ENCODE results near the gene GARNL3. TPM values are rescaled to one million over a fixed set of nuclear protein-coding genes. Genes with fewer than 3 reads are reported as not detected.

The GARNL3 gene
- total RNA-seq, 1 donor from 2014 or later, result 2.9 TPM

DNA sequence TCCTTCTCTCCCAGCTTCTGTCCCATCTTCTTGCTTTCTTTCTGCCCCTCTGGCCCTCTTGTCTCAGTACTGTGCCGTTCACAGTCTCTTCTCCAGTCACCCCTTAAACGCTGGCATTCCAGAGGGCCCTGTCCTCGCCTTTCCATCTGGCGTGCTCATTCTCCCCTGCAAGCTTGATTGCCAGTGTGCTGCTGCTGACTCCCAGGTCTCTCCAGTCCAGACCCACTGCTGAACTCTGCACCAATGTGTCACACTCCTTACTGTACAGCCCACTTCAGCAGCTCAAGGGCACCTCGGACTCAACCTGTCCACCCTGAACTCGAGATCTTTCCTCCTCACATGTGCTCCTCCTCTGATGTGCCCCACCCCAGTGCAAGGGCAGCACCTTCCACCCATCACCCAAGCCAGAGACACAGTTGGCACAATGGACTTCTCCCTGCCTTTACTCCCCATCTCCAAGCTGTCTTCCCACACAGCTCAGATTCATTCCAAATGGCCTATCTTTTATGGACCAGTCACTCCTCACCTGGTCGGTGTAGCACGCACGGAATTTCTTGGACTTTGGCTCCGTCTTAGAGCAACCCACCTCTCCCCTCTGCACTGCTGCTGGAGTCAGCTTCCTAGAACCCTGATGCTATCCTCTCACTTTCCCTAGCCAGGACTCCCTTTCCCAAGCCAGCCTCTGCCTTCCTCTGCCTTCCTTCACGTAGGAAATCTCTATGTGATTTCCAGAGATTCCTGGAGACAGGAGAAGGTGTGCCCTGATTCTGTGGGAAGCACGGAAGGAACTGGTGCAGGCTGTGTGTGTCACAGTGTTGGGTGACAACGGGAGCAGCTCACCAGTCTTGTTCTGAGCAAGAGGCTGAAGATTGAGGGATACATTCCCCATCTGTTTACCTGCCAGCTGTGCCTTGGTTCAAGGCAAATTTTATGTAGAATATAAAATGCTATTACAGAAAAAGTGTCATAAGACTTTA is 106.4 kb downstream of the GARNL3 start:
- no peak for DNase-seq (ENCODE audit: extremely low read depth, low read depth, low spot score)

GRCh38 chr9:127380479-127380878 is 115.9 kb downstream of the GARNL3 start:
- DNase-seq (ENCODE audit: extremely low read depth, low read depth, low spot score), result no peak

GRCh38 chr9:127382541-127382940 is 118.0 kb downstream of the GARNL3 start:
- DNase-seq (ENCODE audit: extremely low read depth, low read depth, low spot score), result no peak

DNA sequence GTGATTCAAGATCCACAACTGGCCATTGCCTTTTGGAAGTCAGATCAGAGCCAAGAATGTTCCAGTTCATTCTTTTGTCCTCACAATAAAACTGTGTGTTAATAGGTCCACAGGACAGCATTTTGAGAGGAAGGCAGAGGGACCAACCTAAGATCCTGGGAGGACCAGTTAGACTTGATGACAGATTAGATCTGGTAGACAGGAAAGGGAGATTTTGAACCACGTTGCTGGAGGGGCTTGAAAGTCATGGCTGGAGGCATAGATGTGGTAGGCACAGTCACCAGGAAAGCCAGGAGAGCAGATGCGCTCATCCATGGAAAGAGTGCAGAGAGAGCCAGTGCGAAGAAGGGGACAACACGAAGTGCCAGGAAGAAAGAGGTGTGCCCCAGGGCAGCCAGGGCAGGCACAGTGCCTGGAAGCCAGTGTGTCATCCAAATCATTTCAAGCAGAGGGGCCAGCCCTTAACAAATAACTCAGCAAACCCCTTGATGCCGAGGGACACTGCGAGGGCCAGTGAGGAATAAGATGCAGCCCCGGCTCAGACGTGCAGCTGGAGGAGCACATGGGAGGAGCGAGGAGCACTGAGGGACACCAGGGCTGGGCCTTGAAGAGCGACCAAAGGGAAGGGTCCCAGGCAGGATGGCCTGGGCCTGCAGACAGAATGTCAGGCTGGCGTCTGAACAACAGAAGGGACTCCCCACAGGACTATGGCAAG is 119.6 kb downstream of the GARNL3 start:
- DNase-seq (ENCODE audit: extremely low read depth, low read depth, low spot score), result no peak

- DNase-seq (ENCODE audit: extremely low read depth, low read depth, low spot score), result no peak
Observed at GRCh38 chr9:127384901-127385300, 120.3 kb downstream of the GARNL3 start.

- no peak for DNase-seq (ENCODE audit: extremely low read depth, low read depth, low spot score)
Observed at GRCh38 chr9:127386249-127386648, 121.7 kb downstream of the GARNL3 start.

GRCh38 chr9:127386981-127387380 is 122.4 kb downstream of the GARNL3 start:
- DNase-seq (ENCODE audit: extremely low read depth, low read depth, low spot score), result no peak

- no peak for DNase-seq (ENCODE audit: extremely low read depth, low read depth, low spot score)
Observed at GRCh38 chr9:127388037-127388855, 123.7 kb downstream of the GARNL3 start.

GRCh38 chr9:127388856-127389238 is 124.3 kb downstream of the GARNL3 start:
- no peak for DNase-seq (ENCODE audit: extremely low read depth, low read depth, low spot score)

- no peak for DNase-seq (ENCODE audit: extremely low read depth, low read depth, low spot score)
Observed at GRCh38 chr9:127389381-127390247, 125.0 kb downstream of the GARNL3 start.

DNA sequence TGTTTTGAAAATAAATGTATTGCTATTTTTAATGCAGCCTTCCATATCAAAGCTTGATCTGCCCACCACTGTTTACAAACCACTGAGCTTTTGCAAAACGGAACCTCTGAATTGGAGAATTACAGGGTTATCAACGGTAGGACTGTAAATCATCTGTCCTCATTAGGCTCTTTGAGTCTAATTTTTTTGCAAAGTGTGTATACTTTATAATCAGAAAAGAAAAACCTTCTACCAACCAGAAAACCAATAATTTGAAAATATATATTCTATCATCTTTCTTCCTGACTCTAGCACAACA is 125.6 kb downstream of the GARNL3 start:
- no peak for DNase-seq (ENCODE audit: extremely low read depth, low read depth, low spot score)

GRCh38 chr9:127390563-127390962 is 126.0 kb downstream of the GARNL3 start:
- DNase-seq (ENCODE audit: extremely low read depth, low read depth, low spot score), result no peak

DNA sequence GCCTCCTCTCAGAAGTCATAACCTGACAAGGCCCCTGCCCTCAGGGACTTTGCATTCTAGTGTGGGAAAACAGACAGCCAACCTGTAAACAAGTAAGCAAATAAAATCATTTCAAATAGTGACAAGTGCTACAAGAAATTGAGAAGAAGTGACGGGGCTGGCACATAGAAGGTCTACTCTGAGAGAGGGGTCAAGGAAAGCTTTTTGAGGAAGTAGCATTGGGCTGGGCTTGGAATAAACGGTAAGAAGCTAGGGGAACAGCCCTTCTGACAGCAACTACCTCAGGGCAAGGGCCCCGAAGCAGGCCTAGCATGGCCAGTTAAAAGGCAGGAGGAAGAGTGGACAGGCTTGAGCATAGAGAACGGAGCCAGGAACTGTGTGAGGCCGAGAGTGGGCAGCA is 127.6 kb downstream of the GARNL3 start:
- DNase-seq (ENCODE audit: extremely low read depth, low read depth, low spot score), result no peak

DNA sequence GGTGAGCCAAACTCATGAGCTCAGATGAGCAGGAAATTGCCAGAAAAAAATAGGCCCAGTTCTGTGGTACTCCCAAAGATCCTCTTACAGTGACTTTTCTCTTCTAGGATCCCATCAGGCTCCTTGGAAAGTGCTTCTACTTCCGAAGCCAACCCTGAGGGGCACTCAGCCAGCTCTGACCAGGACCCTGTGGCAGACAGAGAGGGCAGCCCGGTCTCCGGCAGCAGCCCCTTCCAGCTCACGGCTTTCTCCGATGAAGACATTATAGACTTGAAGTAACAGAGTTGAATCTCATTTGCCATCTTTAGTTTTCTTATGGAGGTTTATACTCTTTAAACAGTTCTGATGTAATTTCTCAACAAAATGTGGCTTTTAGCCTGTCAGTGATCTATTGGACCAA is 128.4 kb downstream of the GARNL3 start:
- DNase-seq (ENCODE audit: extremely low read depth, low read depth, low spot score), result no peak

DNA sequence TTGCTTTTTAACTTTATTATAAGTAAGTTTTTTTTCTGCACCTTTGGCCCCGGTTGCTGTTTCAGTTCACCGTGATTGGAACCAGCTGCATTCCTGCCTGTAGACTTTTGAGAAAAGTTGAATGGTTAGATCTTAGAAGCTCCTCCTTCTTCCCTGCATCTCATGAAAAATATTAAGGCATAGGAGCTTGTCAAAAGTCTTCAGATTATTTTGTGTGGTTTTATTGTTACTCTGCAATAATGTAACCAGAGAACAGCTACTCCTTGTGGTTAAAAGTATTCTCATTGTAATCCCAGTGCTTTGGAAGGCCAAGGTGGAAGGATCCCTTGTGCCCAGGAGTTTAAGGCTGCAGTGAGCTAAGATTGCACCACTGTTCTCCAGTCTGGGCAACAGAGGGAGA is 129.1 kb downstream of the GARNL3 start:
- DNase-seq (ENCODE audit: extremely low read depth, low read depth, low spot score), result no peak

DNA sequence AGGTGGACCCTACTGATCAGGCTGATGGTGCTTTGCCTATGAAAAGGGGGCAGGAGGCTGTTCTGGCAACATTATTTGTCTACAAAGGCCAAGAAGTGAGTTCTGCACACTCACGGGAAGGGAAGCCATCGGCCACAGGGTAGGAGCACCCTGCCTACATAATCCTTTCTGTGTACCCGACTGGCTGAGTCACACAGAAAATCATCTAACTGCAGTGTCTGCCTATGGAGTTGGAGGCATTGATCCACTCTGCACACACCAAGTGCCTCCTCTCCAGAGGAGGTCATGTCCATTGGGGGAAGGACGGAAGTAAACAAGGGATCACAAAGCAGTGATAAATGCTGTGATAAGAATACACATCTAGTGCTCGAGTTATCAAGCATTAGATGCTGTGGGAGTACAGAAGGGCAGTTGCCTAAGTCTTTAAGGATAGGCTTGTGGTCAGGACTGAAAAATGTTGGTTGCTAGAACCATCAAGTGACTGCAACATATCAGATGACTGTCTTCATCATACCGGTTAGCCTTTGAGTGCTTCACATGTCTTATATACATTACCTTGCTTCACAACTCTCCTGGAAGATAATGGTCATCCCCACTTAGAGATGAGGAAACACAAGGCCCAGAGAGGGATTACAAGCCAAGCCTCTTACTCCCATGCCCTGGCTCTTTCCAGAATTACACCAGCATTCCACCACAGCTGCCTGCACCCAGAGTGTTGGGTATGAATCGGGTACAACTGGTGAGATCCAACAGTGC is 131.1 kb downstream of the GARNL3 start:
- no peak for DNase-seq (ENCODE audit: extremely low read depth, low read depth, low spot score)

- no peak for DNase-seq (ENCODE audit: extremely low read depth, low read depth, low spot score)
Observed at GRCh38 chr9:127396253-127396807, 131.8 kb downstream of the GARNL3 start.

DNA sequence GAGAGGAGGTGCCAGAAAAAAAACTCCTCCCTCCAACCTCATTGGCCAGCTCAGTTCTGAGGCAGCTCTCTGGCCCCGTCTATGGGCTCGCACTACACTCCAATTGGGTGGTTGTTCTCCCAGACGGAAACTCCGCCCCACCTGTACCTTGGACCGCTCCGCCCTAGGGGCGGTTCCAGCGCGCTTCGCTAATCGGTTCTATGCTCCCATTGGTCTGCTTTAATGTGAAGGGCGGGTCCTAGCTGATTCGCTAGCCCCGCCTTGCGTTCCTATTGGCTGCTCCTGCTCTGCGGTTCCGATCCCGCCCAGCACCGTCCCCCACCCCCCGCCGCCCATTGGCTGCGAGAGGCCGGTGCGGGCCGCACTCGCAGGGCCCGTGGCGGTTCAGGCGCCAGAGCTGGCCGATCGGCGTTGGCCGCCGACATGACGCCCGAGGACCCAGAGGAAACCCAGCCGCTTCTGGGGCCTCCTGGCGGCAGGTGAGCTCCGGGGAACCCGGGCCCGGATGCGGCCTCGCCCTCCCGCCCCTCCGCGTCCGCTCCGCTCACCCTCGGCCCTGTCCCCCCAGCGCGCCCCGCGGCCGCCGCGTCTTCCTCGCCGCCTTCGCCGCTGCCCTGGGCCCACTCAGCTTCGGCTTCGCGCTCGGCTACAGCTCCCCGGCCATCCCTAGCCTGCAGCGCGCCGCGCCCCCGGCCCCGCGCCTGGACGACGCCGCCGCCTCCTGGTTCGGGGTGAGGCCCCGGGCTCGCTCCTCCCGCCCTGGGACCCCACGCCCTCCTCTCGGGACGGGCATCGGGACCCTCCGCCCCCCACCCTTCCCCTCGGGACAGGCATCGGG is 132.5 kb downstream of the GARNL3 start, which contains the start of gene SLC2A8:
Gene SLC2A8 (plus strand): TSS at position 362 of the 838 bp plus-strand sequence. CDS start 62 bp downstream, at position 424.
- peak; percentile 94 for DNase-seq (ENCODE audit: extremely low read depth, low read depth, low spot score)

All from glomerular endothelial cell (primary cell).